Hematopoietic multipotent progenitor cell (in vitro differentiated cells): ENCODE results near the gene SEMA4C. TPM values are rescaled to one million over a fixed set of nuclear protein-coding genes. Genes with fewer than 3 reads are reported as not detected.
A peak's percentile ranks its signal among the peaks of the same experiment; 100 is the strongest.

ENCODE experiments used
- DNase-seq, 3 donors: peaks; one replicate each; pipeline ENCODE4 v3.0.0-alpha.2; 2011 to 2015; ENCODE audit warnings: low read depth in 2 of 3, low spot score in 2 of 3
- total RNA-seq: library from RNA; depleted of rRNA; stranded (reverse); fragments of >200 nt; gene quantifications from one replicate; pipeline ENCODE4 v1.2.3, GENCODE V29; 2012

SEMA4C gene
- total RNA-seq: 26.1 TPM

GRCh38 chr2:96869822-96870625 is at the start of gene SEMA4C:
Gene SEMA4C, minus strand, starts transcription at chr2:96870080. Its CDS starts 2,194 bp downstream, at chr2:96867886.
- peak in 2 of 3 donors; percentile 41 to 47 for DNase-seq

GRCh38 chr2:96918754-96919550 is 49.1 kb upstream of the SEMA4C start:
- DNase-seq: no peak

- no peak for DNase-seq
Measured at GRCh38 chr2:96918092-96918753, 48.3 kb upstream of the SEMA4C start.

GRCh38 chr2:96916646-96917543 is 47.0 kb upstream of the SEMA4C start:
- DNase-seq: no peak

- DNase-seq: no peak
Measured at GRCh38 chr2:96916156-96916630, 46.3 kb upstream of the SEMA4C start.

- DNase-seq: no peak
Measured at GRCh38 chr2:96914332-96914731, 44.5 kb upstream of the SEMA4C start.

- peak in 2 of 3 donors; percentile 52 to 73 for DNase-seq
Measured at GRCh38 chr2:96913398-96914202, 43.7 kb upstream of the SEMA4C start.

GRCh38 chr2:96913117-96913397 is 43.2 kb upstream of the SEMA4C start:
- DNase-seq: no peak

- no peak for DNase-seq
Measured at GRCh38 chr2:96912346-96913116, 42.7 kb upstream of the SEMA4C start.

- no peak for DNase-seq
Measured at GRCh38 chr2:96909611-96910021, 39.7 kb upstream of the SEMA4C start.

- DNase-seq: no peak
Measured at GRCh38 chr2:96907115-96908041, 37.5 kb upstream of the SEMA4C start.

GRCh38 chr2:96906729-96907114 is 36.8 kb upstream of the SEMA4C start:
- DNase-seq: no peak

GRCh38 chr2:96903815-96904214 is 33.9 kb upstream of the SEMA4C start:
- DNase-seq: peak in 1 of 3 donors; percentile 83

- DNase-seq: no peak
Measured at GRCh38 chr2:96903318-96903717, 33.4 kb upstream of the SEMA4C start.

GRCh38 chr2:96900237-96900636 is 30.4 kb upstream of the SEMA4C start:
- no peak for DNase-seq

GRCh38 chr2:96899413-96899741 is 29.5 kb upstream of the SEMA4C start:
- no peak for DNase-seq

GRCh38 chr2:96898641-96899412 is 28.9 kb upstream of the SEMA4C start:
- no peak for DNase-seq
